Activated CD4-positive, alpha-beta T cell treated with anti-CD3 and anti-CD28 coated beads, Interleukin-2, amount 50 U/mL, for 4 hours (primary cell): Measurements from ENCODE around the gene PRSS12.
"Not testable (repeated sequence)": the region's sequence is repeated elsewhere in the genome, so short reads cannot be mapped to it uniquely, and the experiment has no call there.

ENCODE experiments used
- DNase-seq, 2 experiments: peaks; one replicate each; pipeline ENCODE4 v3.0.0-alpha.2; 2020

Gene PRSS12

GRCh38 chr4:118270492-118270891 lies 82.3 kb downstream of the PRSS12 start:
- DNase-seq: no peak

- DNase-seq: no peak
These were observed 84.0 kb downstream of the PRSS12 start for GRCh38 chr4:118268780-118269179.

GRCh38 chr4:118266145-118266496 lies 86.7 kb downstream of the PRSS12 start:
- DNase-seq: not testable (repeated sequence)

- no peak for DNase-seq
These were observed 87.3 kb downstream of the PRSS12 start for GRCh38 chr4:118265312-118266144.

- DNase-seq: no peak
These were observed 88.7 kb downstream of the PRSS12 start for GRCh38 chr4:118264096-118264495.

GRCh38 chr4:118260309-118260708 lies 92.5 kb downstream of the PRSS12 start:
- no peak for DNase-seq

GRCh38 chr4:118259111-118259510 lies 93.7 kb downstream of the PRSS12 start:
- no peak for DNase-seq

GRCh38 chr4:118254368-118254767 lies 98.4 kb downstream of the PRSS12 start:
- DNase-seq: no peak

- no peak for DNase-seq
These were observed 102.9 kb downstream of the PRSS12 start for GRCh38 chr4:118249890-118250289.

- no peak for DNase-seq
These were observed 115.3 kb downstream of the PRSS12 start for GRCh38 chr4:118237531-118237930.

GRCh38 chr4:118235566-118236120 lies 117.2 kb downstream of the PRSS12 start:
- DNase-seq: no peak
